Measurements from ENCODE around the gene TBL3. TPM values are rescaled to one million over a fixed set of nuclear protein-coding genes. Genes with fewer than 3 reads are reported as not detected.
A peak's percentile ranks its signal among the peaks of the same experiment; 100 is the strongest.

The TBL3 gene
- total RNA-seq, 1 experiment from 2014 or later = 42.4 TPM

DNA sequence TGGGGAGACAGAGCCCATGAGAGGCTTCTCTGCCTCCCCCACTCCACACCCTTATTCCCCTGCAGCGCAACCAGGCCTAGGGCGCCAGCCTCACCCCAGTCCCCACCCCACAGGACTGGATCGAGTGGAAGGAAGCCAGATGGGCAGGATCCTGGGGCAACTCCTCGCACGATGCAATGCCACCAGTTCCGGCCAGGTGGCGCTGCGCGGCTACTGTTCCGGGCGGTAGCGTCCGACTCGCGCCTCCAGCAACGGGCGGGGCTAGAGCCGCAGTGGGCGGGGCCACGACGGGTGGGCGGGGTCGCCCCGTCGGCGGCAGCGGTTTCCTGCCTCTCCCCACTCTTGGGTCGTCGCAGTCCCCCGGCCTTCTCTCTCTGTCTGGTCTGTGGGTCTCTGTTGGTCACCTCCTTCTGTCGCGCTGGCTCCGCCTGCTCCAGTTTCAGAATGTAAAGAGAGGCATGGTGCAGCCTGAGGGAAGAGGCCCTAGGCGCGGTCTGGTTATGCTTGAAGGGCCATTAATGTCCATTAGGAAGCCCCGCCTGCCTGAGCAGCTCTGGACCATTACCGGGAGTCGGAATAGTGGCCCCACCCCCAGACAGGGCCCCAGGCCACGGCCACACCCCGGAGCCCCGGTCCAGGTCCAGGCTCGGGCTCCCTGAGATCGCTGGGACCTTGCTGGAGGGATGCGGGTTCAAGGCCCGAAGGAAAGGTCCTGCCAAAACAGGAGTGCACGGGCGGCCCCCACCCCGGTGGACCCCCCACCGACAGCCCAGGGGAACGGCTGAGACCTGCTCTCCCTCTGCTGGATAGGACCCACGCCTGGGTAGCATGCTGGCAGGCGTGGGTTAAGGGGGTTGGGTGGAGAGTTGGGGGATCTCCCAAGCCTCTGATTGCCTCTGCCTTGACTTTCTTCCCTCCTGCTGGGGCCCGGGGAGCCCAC lies 51.5 kb downstream of the TBL3 start:
- intact Hi-C loops (cut with micrococcal nuclease; ENCODE audit: unreplicated experiment) (loop anchor here (10.0 kb wide), 1 partner anchor 121 kb away; the partner anchor contains the start of gene RAB26), in situ Hi-C loops (cut with HindIII; ENCODE audit: low pct_unique_long_range_greater_than_20kb, low sequenced_read_pairs) (no loop called here)
- no peaks in the 10 kb centered on the region; the same call in 1 of the 2 replicates for H3K36me3 ChIP-seq (ENCODE audit: control insufficient read depth, insufficient read depth, low read length)
- H3K9me3 ChIP-seq (ENCODE audit: control insufficient read depth, insufficient read depth, low read depth, low read length) = no peaks in the 10 kb centered on the region
- POLR2A ChIA-PET = interaction anchor here (0.5 to 1.1 kb wide), 5 partner anchors 22 to 539 kb away, joined by 3 to 8 read pairs (median 4); no protein-coding TSS in a partner anchor
- CTCF ChIA-PET = interaction anchor here (0.6 to 1.7 kb wide), 10 partner anchors 8 to 215 kb away, joined by 3 to 22 read pairs (median 5); partner anchors contain the start of genes NTHL1 and TSC2
- peak overlapping the region; percentile 79 for H3K27ac ChIP-seq (ENCODE audit: low read length)
- TF ChIP-seq, protein P1, sequence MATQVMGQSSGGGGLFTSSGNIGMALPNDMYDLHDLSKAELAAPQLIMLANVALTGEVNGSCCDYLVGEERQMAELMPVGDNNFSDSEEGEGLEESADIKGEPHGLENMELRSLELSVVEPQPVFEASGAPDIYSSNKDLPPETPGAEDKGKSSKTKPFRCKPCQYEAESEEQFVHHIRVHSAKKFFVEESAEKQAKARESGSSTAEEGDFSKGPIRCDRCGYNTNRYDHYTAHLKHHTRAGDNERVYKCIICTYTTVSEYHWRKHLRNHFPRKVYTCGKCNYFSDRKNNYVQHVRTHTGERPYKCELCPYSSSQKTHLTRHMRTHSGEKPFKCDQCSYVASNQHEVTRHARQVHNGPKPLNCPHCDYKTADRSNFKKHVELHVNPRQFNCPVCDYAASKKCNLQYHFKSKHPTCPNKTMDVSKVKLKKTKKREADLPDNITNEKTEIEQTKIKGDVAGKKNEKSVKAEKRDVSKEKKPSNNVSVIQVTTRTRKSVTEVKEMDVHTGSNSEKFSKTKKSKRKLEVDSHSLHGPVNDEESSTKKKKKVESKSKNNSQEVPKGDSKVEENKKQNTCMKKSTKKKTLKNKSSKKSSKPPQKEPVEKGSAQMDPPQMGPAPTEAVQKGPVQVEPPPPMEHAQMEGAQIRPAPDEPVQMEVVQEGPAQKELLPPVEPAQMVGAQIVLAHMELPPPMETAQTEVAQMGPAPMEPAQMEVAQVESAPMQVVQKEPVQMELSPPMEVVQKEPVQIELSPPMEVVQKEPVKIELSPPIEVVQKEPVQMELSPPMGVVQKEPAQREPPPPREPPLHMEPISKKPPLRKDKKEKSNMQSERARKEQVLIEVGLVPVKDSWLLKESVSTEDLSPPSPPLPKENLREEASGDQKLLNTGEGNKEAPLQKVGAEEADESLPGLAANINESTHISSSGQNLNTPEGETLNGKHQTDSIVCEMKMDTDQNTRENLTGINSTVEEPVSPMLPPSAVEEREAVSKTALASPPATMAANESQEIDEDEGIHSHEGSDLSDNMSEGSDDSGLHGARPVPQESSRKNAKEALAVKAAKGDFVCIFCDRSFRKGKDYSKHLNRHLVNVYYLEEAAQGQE (IDR thresholded peaks at IDR 0.05; ENCODE audit: insufficient read depth in 1 of 2, low read depth in 2 of 2, low read length in 1 of 2) = peak in 1 of 2 experiments; percentile 67; a peak in 1 of 4 replicates
- TF ChIP-seq CTCF (IDR thresholded peaks at IDR 0.05) (peak; percentile 96), SIN3A (IDR thresholded peaks at IDR 0.05; ENCODE audit: borderline replicate concordance, insufficient read depth, low read depth, low read length) (peak; percentile 56; the same call in 1 of the 2 replicates), POLR2AphosphoS5 (IDR thresholded peaks at IDR 0.05; ENCODE audit: low read depth, low read length) (peak; percentile 41; the same call in 1 of the 2 replicates), TCF7L2 (IDR thresholded peaks at IDR 0.05; ENCODE audit: low read depth, low read length) (no peak)
- no peaks in the 10 kb centered on the region for H3K27me3 ChIP-seq (ENCODE audit: control insufficient read depth, insufficient read depth, low read length)
- no TSS peak for BruUV-seq (replicated peaks)
- ATAC-seq = peak; percentile 80
- DNase-seq (ENCODE audit: low read depth, low spot score) = peak; percentile 63
- peaks cover 25% of the 10 kb centered on the region for H3K4me1 ChIP-seq (ENCODE audit: control insufficient read depth, insufficient read depth, low read length)
- H3K4me3 ChIP-seq (ENCODE audit: low read depth in 2 of 2, low read length in 2 of 2) = peak overlapping the region; percentile 35 to 47

- TF ChIP-seq SIN3A (IDR thresholded peaks at IDR 0.05; ENCODE audit: borderline replicate concordance, insufficient read depth, low read depth, low read length) (no peak), POLR2AphosphoS5 (IDR thresholded peaks at IDR 0.05; ENCODE audit: low read depth, low read length) (no peak)
- TF ChIP-seq, protein P1 (IDR thresholded peaks at IDR 0.05; ENCODE audit: insufficient read depth in 1 of 2, low read depth in 2 of 2, low read length in 1 of 2) = no peak
- ATAC-seq (no peak), DNase-seq (ENCODE audit: low read depth, low spot score) (no peak)
- BruUV-seq (replicated peaks) = no TSS peak
- Histone ChIP-seq H3K9me3 (ENCODE audit: control insufficient read depth, insufficient read depth, low read depth, low read length) (no peaks in the 10 kb centered on the region), H3K4me3 (ENCODE audit: low read depth in 2 of 2, low read length in 2 of 2) (no peak overlapping the region), H3K36me3 (ENCODE audit: control insufficient read depth, insufficient read depth, low read length) (no peaks in the 10 kb centered on the region; the same call in 1 of the 2 replicates), H3K27me3 (ENCODE audit: control insufficient read depth, insufficient read depth, low read length) (no peaks in the 10 kb centered on the region), H3K27ac (ENCODE audit: low read length) (peak overlapping the region; percentile 79), H3K4me1 (ENCODE audit: control insufficient read depth, insufficient read depth, low read length) (peaks cover 32% of the 10 kb centered on the region)
- in situ Hi-C loops (cut with HindIII; ENCODE audit: low pct_unique_long_range_greater_than_20kb, low sequenced_read_pairs) = no loop called here
- intact Hi-C loops (cut with micrococcal nuclease; ENCODE audit: unreplicated experiment) = loop anchor here (10.0 kb wide), 1 partner anchor 121 kb away; the partner anchor contains the start of gene RAB26
- POLR2A ChIA-PET = interaction anchor here (0.5 kb wide), 1 partner anchor 539 kb away, joined by 8 read pairs; no protein-coding TSS in a partner anchor
- CTCF ChIA-PET = no interaction called here
These were observed 52.2 kb downstream of the TBL3 start for GRCh38 chr16:2024032-2024420.
